ENCODE results near the gene LENG9.

DNA sequence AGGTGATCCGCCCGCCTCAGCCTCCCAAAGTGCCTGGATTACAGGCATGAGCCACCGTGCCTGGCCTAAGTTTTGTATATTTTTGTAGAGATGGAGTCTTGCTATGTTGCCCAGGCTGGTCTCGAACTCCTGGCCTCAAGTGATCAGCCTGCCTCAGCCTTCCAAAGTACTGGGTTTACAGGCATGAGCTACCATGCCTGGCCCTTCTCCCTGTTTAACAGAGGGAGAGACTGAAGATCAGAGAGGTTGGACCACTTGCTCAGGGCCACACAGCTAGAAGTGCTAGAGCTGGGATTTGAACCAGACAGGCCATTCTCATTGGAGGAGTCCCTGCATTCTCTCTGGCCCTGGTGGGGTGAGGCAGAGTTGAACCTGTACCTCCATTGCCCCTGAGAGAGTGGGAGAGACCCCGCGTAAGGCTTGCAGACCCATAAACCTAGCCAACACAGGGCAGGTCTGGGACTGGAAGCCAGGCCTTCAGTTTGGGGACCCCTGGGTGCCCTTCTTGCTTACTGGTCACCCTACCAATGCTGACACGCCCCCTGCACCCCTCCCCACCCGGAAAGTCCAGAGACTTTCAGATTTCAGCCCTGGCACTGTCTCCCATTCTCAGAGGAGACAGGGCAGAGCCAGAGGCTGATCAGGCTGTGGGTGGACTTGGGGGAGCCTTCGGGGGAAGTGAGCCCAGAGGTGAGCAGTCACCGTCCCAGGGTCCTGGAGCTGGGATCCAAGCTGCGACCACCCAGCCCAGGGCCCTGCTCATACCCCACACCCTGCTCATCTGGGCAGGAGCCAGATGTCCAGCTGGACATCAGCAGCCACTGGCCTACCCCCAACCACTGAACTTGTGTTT lies 35.0 kb downstream of the LENG9 start:
- TF ChIP-seq POLR2AphosphoS5 (IDR thresholded peaks at IDR 0.05) (no peak), POLR2A (IDR thresholded peaks at IDR 0.05) (no peak), EP300 (IDR thresholded peaks at IDR 0.05) (no peak)
- TF ChIP-seq, protein P1, sequence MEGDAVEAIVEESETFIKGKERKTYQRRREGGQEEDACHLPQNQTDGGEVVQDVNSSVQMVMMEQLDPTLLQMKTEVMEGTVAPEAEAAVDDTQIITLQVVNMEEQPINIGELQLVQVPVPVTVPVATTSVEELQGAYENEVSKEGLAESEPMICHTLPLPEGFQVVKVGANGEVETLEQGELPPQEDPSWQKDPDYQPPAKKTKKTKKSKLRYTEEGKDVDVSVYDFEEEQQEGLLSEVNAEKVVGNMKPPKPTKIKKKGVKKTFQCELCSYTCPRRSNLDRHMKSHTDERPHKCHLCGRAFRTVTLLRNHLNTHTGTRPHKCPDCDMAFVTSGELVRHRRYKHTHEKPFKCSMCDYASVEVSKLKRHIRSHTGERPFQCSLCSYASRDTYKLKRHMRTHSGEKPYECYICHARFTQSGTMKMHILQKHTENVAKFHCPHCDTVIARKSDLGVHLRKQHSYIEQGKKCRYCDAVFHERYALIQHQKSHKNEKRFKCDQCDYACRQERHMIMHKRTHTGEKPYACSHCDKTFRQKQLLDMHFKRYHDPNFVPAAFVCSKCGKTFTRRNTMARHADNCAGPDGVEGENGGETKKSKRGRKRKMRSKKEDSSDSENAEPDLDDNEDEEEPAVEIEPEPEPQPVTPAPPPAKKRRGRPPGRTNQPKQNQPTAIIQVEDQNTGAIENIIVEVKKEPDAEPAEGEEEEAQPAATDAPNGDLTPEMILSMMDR (IDR thresholded peaks at IDR 0.05): no peak
